Stimulated activated CD4-positive, alpha-beta T cell treated with anti-CD3 and anti-CD28 coated beads, Interleukin-1b, Interleukin-23, amount 100 ng/mL, for 1 hour (primary cell): ENCODE results near the gene STRN3.
"Not testable (repeated sequence)": the region's sequence is repeated elsewhere in the genome, so short reads cannot be mapped to it uniquely, and the experiment has no call there.

Source experiments
- DNase-seq, 2 donors: peaks; one replicate each; pipeline ENCODE4 v3.0.0-alpha.2; 2020; ENCODE audit warnings: low read depth in 2 of 2

STRN3 gene

DNA sequence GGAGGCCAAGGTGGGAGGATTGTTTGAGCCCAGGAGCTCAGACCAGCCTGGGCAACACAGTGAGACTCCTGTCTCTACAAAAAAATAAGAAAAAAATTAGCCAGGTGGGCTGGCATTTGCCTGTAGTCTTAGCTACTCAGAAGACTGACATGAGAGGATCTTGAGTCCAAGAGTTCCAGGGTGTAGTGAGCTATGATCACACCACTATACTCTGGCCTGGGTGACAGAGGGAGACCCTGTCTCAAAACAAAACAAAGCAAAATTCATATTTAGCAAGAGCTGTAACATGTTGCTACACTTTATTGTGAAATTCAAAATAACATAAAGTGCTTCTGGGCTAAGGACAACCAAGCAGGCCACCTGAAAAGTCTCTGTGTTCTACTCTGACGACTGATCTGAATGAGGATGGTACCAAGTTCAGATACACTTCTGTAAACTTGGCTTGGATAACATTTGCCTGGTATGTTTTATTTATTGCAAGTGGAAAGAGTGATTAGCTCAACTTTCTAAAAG lies 11.6 kb upstream of the STRN3 start:
- no peak for DNase-seq

GRCh38 chr14:31036552-31036951 lies 10.4 kb upstream of the STRN3 start:
- no peak for DNase-seq

GRCh38 chr14:31030469-31030868 lies 4.3 kb upstream of the STRN3 start:
- no peak for DNase-seq

DNA sequence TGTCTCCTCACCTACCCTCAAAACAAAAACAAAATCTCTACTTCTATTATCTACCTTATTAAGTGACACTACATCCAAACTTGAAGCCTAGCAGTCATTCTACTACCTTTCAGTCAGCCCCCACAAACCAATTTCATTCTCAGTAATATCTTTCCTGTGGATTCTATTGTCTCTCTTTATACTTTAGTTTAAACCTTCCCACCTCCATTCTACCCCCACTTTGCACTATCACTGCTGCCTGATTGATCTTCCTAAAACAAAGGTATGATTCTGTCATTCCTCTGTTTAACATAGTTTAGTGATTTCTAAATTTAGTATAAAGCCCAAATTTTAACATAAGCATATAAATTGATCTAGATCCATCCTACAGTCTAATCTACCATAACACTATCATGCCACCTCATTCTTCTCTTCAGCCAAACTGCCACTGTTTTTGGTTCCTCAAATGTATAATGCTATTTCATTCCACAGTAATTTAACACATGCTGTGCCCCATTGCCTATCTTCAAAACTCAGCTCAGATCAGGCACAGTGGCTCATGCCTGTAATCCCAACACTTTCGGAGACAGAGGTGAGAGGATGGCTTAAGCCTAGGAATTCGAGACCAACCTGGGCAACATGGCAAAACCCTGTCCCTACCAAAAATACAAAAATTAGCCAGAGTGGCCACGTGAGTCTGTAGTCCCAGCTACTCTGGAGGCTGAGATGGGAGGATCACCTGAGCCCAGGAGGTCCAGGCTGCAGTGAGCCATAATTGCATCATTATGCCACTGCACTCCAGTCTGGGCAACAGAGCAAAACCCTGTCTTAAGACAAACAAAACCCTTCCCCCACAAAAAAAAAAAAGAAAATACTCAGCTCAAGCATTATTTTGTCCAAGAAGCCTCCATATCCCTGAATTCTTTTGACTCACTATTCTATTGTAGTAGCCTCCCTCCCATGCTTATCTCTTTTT lies 3.1 kb upstream of the STRN3 start:
- DNase-seq: no peak

DNA sequence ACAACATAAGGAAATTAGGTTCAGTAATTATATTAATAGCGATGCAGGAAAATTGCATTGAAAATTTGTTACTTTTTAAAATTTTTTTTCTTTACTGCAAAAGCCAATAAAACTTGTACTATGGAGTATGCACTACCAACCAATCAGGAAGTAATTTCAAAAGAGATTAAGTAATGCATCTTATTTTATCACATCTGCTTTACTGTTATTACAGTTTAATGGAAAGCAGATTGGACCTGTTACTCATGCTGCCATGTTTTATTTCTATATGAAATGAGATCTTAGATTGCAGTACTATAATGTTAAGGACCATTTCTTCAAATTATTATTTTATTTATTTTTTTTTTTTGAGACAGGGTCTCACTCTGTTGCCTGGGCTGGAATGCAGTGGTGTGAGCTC lies 1.7 kb upstream of the STRN3 start:
- no peak for DNase-seq

DNA sequence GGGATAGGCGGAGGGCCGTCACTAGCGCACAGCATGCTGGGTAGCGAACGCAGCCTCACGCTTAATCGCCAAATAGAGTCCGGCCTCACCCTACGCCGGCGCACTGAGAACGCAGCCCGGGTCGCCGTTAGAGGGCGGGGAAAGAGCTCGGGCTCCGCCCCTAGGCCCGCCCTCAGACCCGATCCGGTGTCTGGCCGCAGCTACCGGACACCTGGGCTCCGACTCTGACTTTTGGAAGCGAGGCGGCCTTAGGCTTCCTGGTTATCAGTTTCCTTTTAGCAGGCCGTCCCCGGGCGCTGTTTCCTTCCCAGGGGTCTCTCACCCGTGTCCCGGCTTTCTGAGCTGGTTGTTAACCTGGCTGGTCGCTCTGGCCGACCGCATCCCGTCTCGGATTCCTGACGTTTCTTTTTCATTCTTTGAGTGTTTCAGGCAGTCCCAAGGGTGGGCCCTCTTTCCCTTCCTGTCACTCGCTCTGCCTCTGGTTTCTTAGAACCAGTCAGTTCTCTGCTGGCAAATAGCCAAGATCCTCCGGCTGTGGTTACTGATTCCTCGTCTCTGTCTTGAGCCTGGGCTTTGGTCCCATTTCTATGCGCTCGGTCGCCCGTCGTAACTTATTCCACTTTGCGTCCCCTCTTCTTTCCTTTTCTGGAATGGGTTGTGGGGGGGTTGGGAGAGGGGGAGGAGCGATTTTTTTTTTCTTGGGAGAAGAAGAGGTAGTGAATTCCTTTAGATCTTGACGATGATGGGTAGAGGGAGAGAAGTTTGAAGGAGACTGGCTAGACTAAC lies 464 bp upstream of the STRN3 start:
- DNase-seq: peak; percentile 75 to 79

- DNase-seq: peak in 1 of 2 donors; percentile 23
Measured at GRCh38 chr14:31025367-31026076, 657 bp downstream of the STRN3 start, which contains the start of gene AP4S1. AP4S1 (plus strand) TSS chr14:31025649; CDS start chr14:31066197, 40,548 bp downstream.

DNA sequence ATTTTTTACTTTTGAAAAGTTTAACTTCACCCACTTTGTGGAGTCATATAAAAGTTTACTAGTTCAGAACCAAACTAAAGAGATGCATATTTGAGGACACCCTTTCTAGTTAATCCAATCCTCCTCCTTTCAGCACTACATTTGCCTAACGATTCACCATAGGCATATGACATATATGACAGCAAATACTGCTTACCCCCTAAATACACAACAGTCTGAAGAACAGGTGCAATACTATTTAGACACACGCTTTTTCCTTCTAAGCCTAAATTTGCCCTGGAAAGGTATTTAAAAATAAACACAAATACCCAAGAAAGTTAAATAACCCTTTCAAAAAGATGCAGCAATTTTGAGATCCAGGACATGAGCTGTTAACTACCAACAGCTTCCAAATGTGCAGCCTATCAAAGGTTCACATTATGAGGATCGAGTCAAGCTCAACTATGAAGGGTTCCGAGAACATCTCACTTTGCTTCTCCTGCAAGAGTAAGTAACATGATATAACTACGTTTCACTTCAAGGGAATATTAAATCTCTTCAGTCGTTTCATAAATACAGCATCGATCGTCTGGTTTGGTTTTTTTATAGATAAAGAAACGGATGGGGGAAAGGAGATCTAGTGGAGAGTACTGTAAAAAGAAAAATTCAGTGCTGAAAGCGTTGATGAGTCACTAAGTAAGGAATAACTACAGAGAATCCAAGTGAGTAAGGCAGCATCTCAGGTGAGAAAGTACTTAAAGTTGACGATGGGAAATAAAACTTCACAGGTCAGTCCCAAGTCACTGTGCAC lies 1.4 kb downstream of the STRN3 start:
- DNase-seq: no peak

DNA sequence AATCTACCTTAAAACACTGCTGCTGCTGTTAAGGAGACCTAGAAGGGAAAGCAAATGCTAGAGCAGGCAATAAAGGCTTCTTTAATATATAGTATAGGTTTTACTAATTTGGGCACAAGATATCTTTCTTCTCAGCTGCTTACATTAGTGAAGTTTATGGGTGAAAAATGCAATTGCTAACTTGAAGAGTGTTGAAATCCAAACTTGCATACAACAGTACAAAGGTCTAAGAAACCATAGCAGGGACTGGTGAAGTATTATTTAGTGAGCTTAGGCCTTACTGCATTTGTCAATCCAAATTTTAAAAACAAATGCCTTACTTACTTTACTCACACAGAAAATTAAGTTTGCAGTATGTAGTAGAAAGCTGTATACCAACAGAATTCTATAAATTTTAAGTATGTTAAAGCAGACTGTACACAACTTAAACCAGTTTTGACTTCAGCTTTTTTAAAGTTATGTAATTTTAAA lies 2.1 kb downstream of the STRN3 start:
- DNase-seq: no peak

DNA sequence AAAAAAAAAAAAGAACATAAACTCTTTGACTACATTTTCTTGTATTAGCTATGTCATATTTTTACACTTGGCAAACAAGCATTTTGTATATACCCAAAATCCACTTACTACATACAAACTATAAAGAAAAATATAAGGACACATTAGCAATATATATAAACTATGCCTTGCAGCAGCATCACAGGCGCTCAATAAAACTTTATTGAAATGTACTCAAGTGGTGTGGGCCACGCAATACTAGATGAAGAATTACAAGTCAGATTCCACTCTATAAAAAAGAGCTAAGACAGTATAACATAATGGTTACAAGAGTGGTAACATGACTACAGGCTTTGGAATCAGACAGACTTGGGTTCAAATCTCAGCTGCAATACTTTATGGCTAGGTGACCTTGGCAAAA lies 3.8 kb downstream of the STRN3 start:
- DNase-seq: no peak

DNA sequence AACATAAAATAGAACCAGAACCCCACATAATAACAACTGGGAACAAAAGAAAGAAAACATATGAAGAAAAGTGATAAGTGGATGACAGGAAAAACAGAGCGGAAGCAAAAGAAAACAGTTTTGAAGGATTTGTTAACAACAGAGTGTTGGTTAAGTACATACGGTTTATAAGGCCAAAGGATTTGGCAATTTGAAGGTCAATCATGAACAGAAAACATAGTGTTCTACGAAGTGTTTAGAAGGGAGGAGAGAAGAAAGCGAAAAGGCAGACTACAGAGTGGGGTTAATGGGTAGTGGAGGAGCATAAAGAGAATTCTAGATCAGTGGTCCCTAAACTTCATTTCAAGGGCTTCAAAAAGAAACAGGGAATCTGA lies 4.6 kb downstream of the STRN3 start:
- no peak for DNase-seq

DNA sequence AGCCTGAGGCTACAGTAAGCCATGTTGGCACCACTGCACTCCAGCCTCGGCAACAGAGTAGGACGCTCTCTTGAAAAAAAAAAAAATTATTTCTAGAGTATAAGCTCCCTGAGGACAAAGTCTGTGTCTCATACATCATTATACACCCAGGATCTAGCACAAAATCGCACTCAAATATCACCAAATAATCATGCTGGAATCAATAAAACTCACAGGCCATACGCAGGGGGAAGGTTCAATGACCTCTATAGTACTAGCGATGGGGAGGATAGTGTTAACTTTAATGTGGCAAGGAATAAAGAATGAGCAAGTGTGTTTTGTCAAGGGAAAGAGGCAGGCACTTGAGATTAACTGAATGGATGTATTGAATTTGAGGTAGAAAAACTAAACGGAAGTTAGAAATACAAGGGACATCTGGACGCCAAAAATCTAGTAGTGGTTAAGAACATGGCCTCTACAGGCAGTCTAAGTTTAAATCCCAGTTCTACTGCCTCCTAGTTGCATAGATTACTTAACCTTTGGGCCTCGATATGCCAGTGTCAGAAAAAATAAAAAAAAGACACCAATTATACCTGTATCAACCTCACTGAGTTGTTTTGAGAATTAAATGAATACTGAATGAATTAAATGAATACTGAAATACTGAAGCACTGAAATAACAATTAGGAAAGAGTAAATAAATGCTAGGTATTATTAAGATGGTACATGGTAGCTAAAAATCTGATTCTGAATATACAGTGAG lies 5.2 kb downstream of the STRN3 start:
- no peak for DNase-seq

- DNase-seq: no peak
Measured at GRCh38 chr14:31018057-31018645, 8.0 kb downstream of the STRN3 start.

GRCh38 chr14:31013841-31014240 lies 12.3 kb downstream of the STRN3 start:
- no peak for DNase-seq

DNA sequence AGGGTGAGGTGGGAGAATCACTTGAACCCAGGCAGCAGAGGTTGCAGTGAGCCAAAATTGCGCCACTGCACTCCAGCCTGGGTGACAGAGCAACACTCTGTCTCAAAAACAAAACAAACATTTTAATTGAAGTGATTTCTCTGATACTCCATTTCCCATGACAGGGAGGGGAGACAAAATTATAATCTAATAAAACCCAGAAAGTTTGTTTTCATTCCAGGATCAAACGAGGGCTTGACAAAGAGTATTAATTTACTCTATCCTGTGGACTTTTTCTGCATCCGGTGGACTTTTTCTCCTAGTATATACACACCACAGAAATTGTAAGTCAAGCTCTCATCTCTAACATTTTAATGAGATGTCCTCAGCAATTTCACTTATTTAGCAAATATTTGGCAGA lies 15.2 kb downstream of the STRN3 start:
- no peak for DNase-seq

- no peak for DNase-seq
Measured at GRCh38 chr14:31009836-31010574, 16.2 kb downstream of the STRN3 start.

GRCh38 chr14:31006703-31007102 lies 19.5 kb downstream of the STRN3 start:
- no peak for DNase-seq

GRCh38 chr14:31004007-31004406 lies 22.2 kb downstream of the STRN3 start:
- DNase-seq: not testable (repeated sequence)

GRCh38 chr14:31003284-31003683 lies 22.9 kb downstream of the STRN3 start:
- no peak for DNase-seq
